ENCODE measurements around the gene NUTM2F. TPM values are rescaled to one million over a fixed set of nuclear protein-coding genes. Genes with fewer than 3 reads are reported as not detected.

NUTM2F gene, protein sequence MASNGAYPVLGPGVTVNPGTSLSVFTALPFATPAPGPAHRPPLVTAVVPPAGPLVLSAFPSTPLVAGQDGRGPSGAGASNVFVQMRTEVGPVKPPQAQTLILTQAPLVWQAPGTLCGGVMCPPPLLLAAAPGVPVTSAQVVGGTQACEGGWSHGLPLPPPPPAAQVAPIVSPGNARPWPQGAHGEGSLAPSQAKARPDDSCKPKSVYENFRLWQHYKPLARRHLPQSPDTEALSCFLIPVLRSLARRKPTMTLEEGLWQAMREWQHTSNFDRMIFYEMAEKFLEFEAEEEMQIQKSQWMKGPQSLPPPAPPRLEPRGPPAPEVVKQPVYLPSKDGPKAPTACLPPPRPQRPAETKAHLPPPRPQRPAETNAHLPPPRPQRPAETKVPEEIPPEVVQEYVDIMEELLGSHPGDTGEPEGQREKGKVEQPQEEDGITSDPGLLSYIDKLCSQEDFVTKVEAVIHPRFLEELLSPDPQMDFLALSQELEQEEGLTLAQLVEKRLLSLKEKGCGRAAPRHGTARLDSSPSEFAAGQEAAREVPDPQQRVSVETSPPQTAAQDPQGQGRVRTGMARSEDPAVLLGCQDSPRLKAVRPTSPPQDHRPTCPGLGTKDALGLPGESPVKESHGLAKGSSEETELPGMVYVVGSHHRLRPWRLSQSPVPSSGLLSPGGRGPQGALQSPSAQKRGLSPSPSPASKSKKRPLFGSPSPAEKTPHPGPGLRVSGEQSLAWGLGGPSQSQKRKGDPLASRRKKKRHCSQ
- total RNA-seq: not detected

GRCh38 chr9:94328544-94328943, at the start of gene NUTM2F:
Gene NUTM2F, minus strand, starts transcription at chr9:94328644. Its CDS starts 21 bp downstream, at chr9:94328623.

Other genes with a start within 250 kb of the NUTM2F start
- 1 to 10 TPM; 4.1 to 4.3 TPM for gene PTPDC1, start 244.2 kb downstream of the NUTM2F start, total RNA-seq
- gene ZNF169, start 69.3 kb downstream of the NUTM2F start, total RNA-seq: 1 to 10 TPM; 9.4 to 9.8 TPM
- gene PCAT7, start 226.4 kb upstream of the NUTM2F start, total RNA-seq: not detected